Measurements from ENCODE around the gene DNLZ. TPM values are rescaled to one million over a fixed set of nuclear protein-coding genes. Genes with fewer than 3 reads are reported as not detected.
A peak's percentile ranks its signal among the peaks of the same experiment; 100 is the strongest.
"Not testable (repeated sequence)": the region's sequence is repeated elsewhere in the genome, so short reads cannot be mapped to it uniquely, and the experiment has no call there.

Gene DNLZ
- 10 to 100 TPM in 5 of 10 donors, 1 to 10 TPM in 5; 5.0 to 16.2 (median 10.2) TPM for polyA plus RNA-seq (ENCODE audit: insufficient read length in 10 of 10)
- long read RNA-seq, donor 1, transcript DNLZ-201 (3 exons, 724 nt): major isoform, 5 of 5 reads
- long read RNA-seq, donor 1, partial matches to known transcripts: 0 of 5 reads
- long read RNA-seq, donor 1, other reads (novel, unspliced or antisense): 0 of 5 reads
- long read RNA-seq, donor 2, transcript DNLZ-201 (3 exons, 724 nt): major isoform, 8 of 8 reads
- long read RNA-seq, donor 2, partial matches to known transcripts: 0 of 8 reads
- long read RNA-seq, donor 2, other reads (novel, unspliced or antisense): 0 of 8 reads
- long read RNA-seq, donor 3: 0 reads
- long read RNA-seq, donor 4, transcript DNLZ-201 (3 exons, 724 nt): major isoform, 8 of 8 reads
- long read RNA-seq, donor 4, partial matches to known transcripts: 0 of 8 reads
- long read RNA-seq, donor 4, other reads (novel, unspliced or antisense): 0 of 8 reads
- long read RNA-seq, donor 5, transcript DNLZ-201 (3 exons, 724 nt): major isoform, 15 of 20 reads
- long read RNA-seq, donor 5, partial matches to known transcripts: 5 of 20 reads
- long read RNA-seq, donor 5, other reads (novel, unspliced or antisense): 0 of 20 reads
- long read RNA-seq, donor 6, transcript DNLZ-201 (3 exons, 724 nt): major isoform, 12 of 12 reads
- long read RNA-seq, donor 6, partial matches to known transcripts: 0 of 12 reads
- long read RNA-seq, donor 6, other reads (novel, unspliced or antisense): 0 of 12 reads
- long read RNA-seq, donor 7, transcript DNLZ-201 (3 exons, 724 nt): major isoform, 23 of 23 reads
- long read RNA-seq, donor 7, partial matches to known transcripts: 0 of 23 reads
- long read RNA-seq, donor 7, other reads (novel, unspliced or antisense): 0 of 23 reads
- long read RNA-seq, donor 8, transcript DNLZ-201 (3 exons, 724 nt): major isoform, 11 of 11 reads
- long read RNA-seq, donor 8, partial matches to known transcripts: 0 of 11 reads
- long read RNA-seq, donor 8, other reads (novel, unspliced or antisense): 0 of 11 reads
- long read RNA-seq, donor 9, transcript DNLZ-201 (3 exons, 724 nt): major isoform, 8 of 8 reads
- long read RNA-seq, donor 9, partial matches to known transcripts: 0 of 8 reads
- long read RNA-seq, donor 9, other reads (novel, unspliced or antisense): 0 of 8 reads

DNA sequence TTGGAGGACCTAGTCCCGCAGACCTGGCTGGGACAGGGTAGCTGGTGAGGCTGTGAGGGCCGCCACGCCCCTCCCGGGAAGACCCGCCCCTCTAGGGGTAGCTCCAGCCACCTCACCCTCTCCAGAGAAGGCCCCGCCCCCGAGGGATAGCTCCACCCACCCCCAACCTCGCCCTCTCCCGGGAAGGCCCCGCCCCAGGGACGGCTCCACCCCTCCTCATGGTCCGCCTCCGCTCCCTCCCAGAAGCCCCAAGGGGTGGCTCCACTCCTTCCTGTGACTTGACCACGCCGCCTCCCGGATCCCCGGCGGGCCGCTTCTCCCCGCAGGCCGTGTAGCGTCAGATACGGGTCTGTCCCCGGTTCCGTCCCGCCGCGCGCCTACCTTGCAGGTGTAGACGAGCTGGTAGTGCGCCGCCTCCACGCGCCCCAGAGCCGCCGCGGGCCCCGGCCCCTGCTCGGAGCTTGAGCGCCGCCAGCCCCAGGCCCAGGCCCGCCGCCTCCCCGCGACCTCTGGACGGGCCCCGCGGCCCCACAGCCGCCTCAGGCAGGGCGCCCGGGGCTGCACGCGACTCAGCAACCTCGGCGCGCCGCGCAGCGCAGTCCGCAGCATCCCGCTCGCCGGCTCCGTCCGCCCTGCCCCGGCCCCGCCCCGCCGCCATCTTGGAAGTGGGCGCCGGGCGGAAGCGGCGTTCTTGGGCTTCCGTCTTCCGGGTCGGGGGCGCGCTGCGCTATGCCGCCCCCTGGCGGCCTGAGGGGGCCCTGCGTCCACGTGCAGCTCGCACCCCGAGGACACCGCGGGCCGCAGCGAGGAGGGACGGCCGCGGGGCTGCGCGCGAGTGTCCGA, at the start of gene DNLZ:
DNLZ (minus strand) TSS at position 639 of the 843 bp plus-strand sequence; CDS start at position 609, 30 bp downstream.
- DNase-seq: peak; percentile 92 to 95 (median 94)

- DNase-seq: no peak
Measured at GRCh38 chr9:136412962-136413361, 49.4 kb upstream of the DNLZ start.

GRCh38 chr9:136411378-136411777, 47.8 kb upstream of the DNLZ start:
- no peak for DNase-seq

DNA sequence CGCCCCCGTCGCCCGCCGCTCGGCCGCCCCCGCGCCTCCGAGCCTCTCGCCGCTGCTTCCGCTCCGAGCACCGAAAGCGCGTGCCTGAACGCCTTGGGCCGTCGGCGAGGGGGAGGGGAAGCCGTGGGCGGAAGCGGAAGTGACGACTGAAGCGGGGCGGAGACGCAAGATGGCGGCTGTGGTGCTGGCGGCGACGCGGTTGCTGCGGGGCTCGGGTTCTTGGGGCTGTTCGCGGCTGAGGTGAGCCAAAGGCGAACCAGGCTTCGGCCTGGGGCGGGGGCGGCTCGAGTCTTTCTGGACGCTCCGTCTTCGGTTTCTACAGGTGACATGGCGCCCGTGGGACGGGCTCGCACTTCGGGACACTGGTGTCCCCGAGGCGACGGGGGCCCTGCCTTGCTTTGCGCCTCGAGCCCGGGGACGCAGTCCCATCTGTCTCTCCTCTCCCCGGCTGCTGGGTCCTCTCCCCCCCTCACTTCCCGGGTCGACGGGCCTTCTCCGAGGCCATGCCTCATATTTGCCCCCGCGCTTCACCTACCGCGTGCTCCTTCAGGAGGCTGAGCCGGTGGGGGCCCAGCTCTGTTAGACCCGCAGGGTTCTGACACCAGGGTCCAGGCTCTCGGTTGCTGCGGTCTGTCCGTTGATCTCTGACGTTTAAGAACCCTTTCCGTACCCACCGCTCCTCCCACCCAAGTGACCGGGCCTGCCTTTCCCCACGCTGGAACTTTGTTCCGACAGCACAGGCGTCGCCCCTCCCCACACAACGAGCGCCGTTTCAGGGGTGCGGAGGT, 47.1 kb upstream of the DNLZ start, which contains the start of the genes ENTR1 and PMPCA:
ENTR1 (minus strand) TSS at position 115 of the 788 bp plus-strand sequence. CDS start 217 bp downstream, outside the sequence.
PMPCA (plus strand) TSS at position 159 of the 788 bp plus-strand sequence; CDS start at position 170, 11 bp downstream.
- DNase-seq: peak; percentile 88 to 96 (median 94)

- DNase-seq: peak in 1 of 3 donors; percentile 53
Measured at GRCh38 chr9:136409557-136410455, 46.3 kb upstream of the DNLZ start.

GRCh38 chr9:136407911-136408310, 44.4 kb upstream of the DNLZ start:
- no peak for DNase-seq

DNA sequence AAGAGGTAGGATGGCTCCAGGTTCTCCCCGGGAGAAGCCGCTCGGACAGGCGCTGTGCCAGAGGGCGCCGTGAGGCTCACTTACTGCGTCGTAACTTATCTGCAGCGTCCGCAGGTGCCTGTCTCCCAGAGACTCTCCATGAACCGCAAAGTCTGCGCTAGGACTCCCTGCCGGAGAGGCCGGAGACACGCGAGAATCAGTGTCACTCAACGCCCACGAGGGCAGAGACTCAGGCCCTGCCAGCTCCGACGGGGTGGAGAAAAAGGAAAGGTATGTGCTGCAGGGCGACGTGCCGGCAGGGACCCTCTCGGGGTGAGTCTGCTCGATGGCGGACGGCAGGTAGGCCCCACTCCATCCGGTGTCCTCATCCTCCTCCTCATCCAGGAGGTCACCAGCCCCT, 43.5 kb upstream of the DNLZ start:
- not testable (repeated sequence) for DNase-seq

DNA sequence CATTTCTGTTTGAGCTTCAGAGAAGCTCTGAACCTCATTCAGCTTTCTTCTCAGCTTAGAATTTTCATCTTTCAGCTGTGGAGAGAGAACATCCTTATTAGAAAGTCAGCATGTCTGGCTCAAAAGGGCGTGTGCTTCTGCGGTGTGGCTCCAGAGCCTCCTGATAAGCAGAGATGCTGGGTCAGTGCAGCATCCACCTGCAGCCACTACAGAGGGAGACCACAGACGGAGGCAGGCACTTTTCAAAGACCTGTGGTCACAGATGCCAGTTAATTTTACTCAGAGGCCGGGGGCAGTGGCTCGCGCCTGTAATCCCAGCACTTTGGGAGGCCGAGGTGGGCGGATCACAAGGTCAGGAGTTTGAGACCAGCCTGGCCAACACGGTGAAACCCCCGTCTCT, 42.4 kb upstream of the DNLZ start:
- not testable (repeated sequence) for DNase-seq

GRCh38 chr9:136405481-136405880, 41.9 kb upstream of the DNLZ start:
- DNase-seq: no peak

DNA sequence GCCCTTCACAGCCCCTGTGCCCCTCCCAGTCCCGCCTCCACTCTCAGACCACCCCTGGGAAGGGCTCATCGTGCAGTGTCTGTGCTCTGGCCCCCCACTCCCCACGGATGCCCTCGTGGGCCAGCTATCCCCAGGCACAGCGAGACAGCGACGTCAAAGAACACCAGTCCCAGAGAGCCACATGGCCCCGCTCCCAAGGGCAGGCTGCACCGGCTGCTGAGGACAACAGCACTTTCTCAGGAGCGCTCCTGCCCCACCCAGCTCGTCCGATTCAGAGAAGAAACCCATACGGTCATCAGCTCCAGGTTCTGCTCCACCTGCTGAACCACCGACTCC, 41.2 kb upstream of the DNLZ start:
- DNase-seq: no peak

- no peak for DNase-seq
Measured at GRCh38 chr9:136403915-136404800, 40.6 kb upstream of the DNLZ start.

GRCh38 chr9:136403538-136403914, 40.0 kb upstream of the DNLZ start:
- no peak for DNase-seq

GRCh38 chr9:136402067-136402466, 38.5 kb upstream of the DNLZ start:
- DNase-seq: no peak

DNA sequence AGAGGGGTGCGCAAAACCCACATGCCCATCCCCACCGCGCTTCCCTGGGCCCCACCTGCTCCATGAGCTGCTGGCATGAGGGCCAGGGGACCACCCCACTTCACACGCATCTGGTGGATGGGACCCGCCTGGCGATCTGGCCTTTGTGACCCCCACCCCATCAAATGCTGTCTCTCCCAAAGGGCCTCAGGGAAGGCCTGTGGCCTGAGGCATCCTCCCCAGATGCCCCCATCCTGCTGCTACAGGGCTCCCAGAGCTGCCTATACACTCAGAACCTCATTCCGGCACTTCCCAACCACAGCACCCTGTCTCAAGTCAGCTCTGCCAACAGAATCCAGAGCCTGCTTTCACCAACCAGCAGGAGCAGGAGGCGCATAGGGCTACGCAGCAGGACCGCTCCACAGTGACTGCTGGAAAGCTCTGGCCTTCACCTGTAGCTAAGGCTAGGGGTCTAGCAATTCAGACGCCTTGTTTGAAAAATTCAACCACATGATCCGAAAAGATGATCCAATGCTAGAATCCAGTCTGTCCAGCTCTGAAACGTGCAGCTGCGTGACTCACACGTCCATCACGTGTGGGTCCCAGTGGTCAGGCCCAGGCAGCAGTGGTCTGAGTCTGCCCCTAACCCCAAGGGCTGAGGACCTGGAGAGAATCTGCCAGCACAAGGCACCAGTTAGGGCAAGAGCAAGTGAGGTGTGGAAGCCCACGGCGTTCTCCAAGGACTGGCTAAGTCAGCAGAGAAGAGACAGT, 37.8 kb upstream of the DNLZ start:
- DNase-seq: no peak

- DNase-seq: peak; percentile 85 to 95 (median 92)
Measured at GRCh38 chr9:136400038-136400834, 36.7 kb upstream of the DNLZ start, which contains the start of gene SNAPC4. SNAPC4 (minus strand) TSS chr9:136400170; CDS start chr9:136398428, 1,742 bp downstream.
